Measurements from ENCODE around the gene METTL5. TPM values are rescaled to one million over a fixed set of nuclear protein-coding genes. Genes with fewer than 3 reads are reported as not detected.

Gene METTL5
- total RNA-seq, 2 experiments from 2014 or later, result 62.7 to 68.5 TPM

DNA sequence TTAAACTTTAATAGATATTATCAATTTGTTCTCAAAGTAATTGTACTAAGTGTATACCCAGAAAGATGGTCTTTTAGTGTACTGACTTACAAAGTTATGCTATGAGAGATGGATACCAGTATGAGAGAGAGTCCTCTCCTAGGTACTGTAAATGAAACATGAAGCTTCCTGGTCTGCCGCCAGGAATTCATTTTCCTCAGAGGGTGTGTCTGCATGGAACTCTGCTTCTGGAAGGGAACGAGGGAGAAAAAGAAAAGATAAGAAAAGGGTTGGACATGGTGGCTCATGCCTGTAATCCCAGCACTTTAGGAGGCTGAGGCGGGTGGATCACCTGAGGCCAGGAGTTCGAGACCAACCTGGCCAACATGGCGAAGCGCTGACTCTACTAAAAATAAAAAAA is 28.3 kb downstream of the METTL5 start:
- ATAC-seq (no peak), DNase-seq (no peak)
- no peak overlapping the region for H3K27ac Mint-ChIP-seq
- H3K36me3 Mint-ChIP-seq, result peaks cover 9% of the 10 kb centered on the region
- CTCF ChIA-PET, result interaction anchor here (0.9 kb wide), 1 partner anchor 23 kb away, joined by 3 read pairs; no protein-coding TSS in a partner anchor
- no peaks in the 10 kb centered on the region for H3K9me3 Mint-ChIP-seq (ENCODE audit: low read depth)
- H3K4me1 Mint-ChIP-seq, result peaks cover 22% of the 10 kb centered on the region
- H3K27me3 Mint-ChIP-seq, result peaks cover 5% of the 10 kb centered on the region
- no peak overlapping the region for H3K4me3 Mint-ChIP-seq

DNA sequence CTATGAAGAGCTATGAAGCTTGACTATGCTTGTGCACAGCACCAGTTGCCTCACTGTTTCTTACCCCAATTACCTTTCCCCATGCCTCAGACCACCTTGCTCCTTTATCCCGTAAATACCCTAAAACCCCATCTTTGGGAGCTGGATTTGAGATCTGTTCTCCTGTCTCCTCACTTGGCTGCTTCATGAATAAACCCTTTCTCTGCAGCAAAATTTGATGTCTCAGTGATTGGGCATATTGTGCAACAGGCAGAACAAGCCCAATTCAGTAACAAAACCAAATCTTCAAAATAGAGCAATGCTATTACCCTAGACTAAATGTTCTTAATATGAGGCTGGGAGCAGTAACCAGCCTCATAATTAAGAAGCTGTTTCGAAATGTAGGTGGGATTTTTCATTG is 29.5 kb downstream of the METTL5 start:
- Mint-ChIP-seq H3K4me3 (no peak overlapping the region), H3K4me1 (peaks cover 14% of the 10 kb centered on the region), H3K27me3 (peaks cover 5% of the 10 kb centered on the region), H3K9me3 (ENCODE audit: low read depth) (no peaks in the 10 kb centered on the region), H3K36me3 (peaks cover 4% of the 10 kb centered on the region), H3K27ac (no peak overlapping the region)
- CTCF ChIA-PET, result interaction anchor here (0.6 to 1.7 kb wide), 3 partner anchors 11 to 343 kb away, joined by 3 to 4 read pairs (median 4); no protein-coding TSS in a partner anchor
- no peak for ATAC-seq
- no peak for DNase-seq

DNA sequence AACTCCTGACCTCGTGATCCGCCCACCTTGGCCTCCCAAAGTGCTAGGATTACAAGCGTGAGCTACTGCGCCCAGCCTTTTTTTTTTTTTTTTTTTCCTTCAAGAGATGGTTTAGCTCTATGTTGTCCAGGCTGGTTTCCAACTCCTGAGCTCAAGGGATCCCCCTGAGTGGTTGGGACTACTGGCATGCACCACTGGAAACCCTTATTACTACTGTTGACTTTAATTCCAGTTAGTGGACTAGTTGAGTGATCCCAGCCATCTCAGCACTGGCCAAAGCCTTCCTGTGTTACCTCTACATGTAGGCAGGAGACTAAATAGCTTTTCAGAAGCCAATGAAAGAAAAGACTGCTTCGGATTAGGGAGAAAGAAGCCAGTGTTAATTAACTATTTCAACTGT is 34.1 kb downstream of the METTL5 start:
- H3K4me1 Mint-ChIP-seq, result peaks cover 7% of the 10 kb centered on the region
- DNase-seq, result no peak
- ATAC-seq, result no peak
- no peak overlapping the region for H3K27ac Mint-ChIP-seq
- no peaks in the 10 kb centered on the region for H3K9me3 Mint-ChIP-seq (ENCODE audit: low read depth)
- no peak overlapping the region for H3K4me3 Mint-ChIP-seq
- no peaks in the 10 kb centered on the region for H3K36me3 Mint-ChIP-seq
- CTCF ChIA-PET, result interaction anchor here (1.1 to 1.6 kb wide), 4 partner anchors 92 to 272 kb away, joined by 3 to 5 read pairs (median 3); partner anchors contain the start of genes CFAP210 and PHOSPHO2
- peaks cover 26% of the 10 kb centered on the region for H3K27me3 Mint-ChIP-seq

DNA sequence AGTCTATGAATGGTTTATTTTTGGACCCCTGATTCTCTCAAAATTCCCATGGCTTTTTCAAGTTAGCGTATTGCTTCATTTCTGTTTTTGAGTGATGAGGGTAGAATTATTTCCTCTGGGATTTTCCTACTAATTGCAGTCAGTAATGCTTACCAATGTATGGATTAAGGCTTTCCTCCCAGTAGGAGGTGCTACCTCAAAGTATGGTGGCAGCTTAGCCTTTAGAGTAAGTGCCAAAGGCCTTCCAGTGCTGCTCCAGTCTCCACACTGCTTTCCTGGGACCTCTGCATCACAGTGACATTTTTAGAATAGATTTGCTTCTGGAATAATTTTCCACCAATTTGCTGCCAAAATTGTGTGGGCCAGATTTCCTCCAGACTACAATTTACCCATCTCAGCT is 42.2 kb downstream of the METTL5 start:
- Mint-ChIP-seq H3K4me3 (no peak overlapping the region), H3K27me3 (peaks cover 5% of the 10 kb centered on the region), H3K9me3 (ENCODE audit: low read depth) (no peaks in the 10 kb centered on the region), H3K4me1 (peaks cover 4% of the 10 kb centered on the region), H3K36me3 (no peaks in the 10 kb centered on the region), H3K27ac (no peak overlapping the region)
- ATAC-seq, result no peak
- CTCF ChIA-PET, result no interaction called here
- DNase-seq, result no peak

DNA sequence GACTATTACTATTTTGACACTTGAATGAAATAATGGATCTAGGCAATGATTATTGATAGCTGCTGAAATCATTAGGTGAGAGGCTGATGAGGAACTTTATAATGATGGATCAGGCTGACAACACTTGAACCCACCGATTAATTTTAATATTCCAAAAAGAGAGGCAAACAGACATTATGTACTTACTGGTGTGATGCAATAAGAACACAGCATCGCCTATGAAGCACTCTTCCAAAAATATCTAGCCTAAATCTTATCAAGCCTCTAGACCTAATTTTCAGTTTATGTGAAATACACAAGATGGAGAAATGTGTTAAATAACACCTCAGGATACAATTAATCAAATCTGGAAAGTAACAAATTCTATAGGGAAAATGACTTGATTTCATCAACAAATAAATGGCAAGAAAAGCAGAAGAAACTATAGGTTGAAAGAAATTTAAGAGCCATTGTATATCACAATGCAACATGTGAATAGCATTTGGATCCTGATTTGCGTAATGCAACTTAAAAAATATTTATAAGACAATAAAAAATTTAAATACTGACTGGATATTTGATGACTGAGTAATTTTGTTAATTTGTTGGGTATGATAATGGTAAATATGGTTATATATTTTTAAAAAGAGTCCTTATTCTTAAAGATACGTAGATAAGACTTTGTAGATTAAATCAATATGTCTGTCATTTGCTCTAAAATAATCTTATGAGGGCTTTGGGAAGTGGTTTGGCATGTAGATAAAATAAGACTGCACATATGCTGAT is 43.3 kb downstream of the METTL5 start:
- H3K4me3 Mint-ChIP-seq, result no peak overlapping the region
- H3K27ac Mint-ChIP-seq, result no peak overlapping the region
- H3K27me3 Mint-ChIP-seq, result peaks cover 5% of the 10 kb centered on the region
- CTCF ChIA-PET, result interaction anchor here (0.6 kb wide), 1 partner anchor 8 kb away, joined by 3 read pairs; no protein-coding TSS in a partner anchor
- DNase-seq, result no peak
- H3K9me3 Mint-ChIP-seq (ENCODE audit: low read depth), result no peaks in the 10 kb centered on the region
- H3K4me1 Mint-ChIP-seq, result peaks cover 4% of the 10 kb centered on the region
- no peak for ATAC-seq
- H3K36me3 Mint-ChIP-seq, result no peaks in the 10 kb centered on the region

DNA sequence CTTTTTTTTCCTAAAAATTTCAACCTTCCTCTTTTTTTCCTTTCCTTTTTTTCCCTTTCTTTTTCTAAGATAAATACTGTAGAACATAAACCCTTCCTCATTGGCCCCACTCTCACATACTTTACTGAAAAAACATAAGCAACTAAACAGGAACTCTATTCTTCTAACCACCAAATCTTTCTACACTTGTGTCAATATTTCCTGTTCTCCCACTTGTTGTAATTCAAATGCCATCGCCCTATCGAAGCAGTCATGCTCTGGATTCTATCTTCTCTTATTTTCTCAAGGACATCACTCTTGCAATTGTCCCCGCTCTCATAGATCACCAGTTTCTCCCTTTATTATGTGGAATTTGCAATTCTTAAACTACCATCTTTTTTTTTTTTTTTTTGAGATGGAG is 46.3 kb downstream of the METTL5 start:
- Mint-ChIP-seq H3K4me1 (peaks cover 7% of the 10 kb centered on the region), H3K4me3 (no peak overlapping the region), H3K27me3 (peaks cover 5% of the 10 kb centered on the region), H3K36me3 (no peaks in the 10 kb centered on the region), H3K27ac (no peak overlapping the region), H3K9me3 (ENCODE audit: low read depth) (no peaks in the 10 kb centered on the region)
- CTCF ChIA-PET, result interaction anchor here (1.2 kb wide), 1 partner anchor 10 kb away, joined by 3 read pairs; no protein-coding TSS in a partner anchor
- ATAC-seq (no peak), DNase-seq (no peak)

DNA sequence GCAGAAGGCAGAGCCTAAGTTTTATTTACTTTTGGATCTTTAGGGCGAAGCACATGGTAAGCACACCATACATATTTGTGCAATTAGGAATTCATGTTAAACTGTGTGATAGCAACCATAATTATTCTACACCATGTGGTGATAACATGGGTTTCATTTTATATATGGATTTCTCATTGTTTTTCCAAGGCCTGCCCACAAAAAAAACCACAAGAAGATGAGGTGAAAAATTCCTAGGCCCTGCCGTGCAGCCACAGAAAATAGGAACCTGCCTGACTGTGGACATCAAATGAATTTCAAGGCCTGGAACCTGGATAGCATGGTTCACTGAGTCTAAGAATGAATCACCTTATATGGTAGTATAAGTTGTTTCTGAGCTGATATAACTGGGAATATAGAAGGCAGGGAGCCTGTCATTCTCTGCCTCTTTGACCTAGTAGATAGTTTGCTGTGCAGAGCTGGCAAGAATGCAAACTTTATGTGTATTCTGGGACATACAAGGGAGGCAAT is 48.4 kb downstream of the METTL5 start:
- ATAC-seq (no peak), DNase-seq (no peak)
- CTCF ChIA-PET, result interaction anchor here (1.4 kb wide), 1 partner anchor 12 kb away, joined by 3 read pairs; no protein-coding TSS in a partner anchor
- peaks cover 3% of the 10 kb centered on the region for H3K27me3 Mint-ChIP-seq
- H3K27ac Mint-ChIP-seq, result no peak overlapping the region
- H3K4me3 Mint-ChIP-seq, result no peak overlapping the region
- no peaks in the 10 kb centered on the region for H3K36me3 Mint-ChIP-seq
- peaks cover 7% of the 10 kb centered on the region for H3K4me1 Mint-ChIP-seq
- H3K9me3 Mint-ChIP-seq (ENCODE audit: low read depth), result no peaks in the 10 kb centered on the region

DNA sequence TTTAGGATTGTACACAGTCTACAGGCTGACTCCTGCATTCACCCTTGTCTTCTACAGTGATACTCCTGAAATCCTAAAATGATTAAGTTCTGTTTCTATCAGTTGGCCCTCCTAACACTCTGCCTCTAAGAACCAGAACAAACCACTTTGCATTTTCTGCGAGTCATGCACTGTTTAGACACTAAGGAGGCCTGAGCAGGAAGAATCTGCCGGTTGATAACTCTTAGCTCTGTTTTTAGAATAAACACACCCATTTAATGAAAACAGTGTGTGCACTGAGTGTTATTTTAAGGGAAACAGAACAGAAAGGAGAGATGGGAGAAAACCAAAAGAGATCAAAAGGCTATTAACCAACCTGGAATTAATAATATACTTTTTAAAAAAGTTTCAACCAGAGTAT is 48.9 kb downstream of the METTL5 start:
- Mint-ChIP-seq H3K4me1 (peaks cover 7% of the 10 kb centered on the region), H3K36me3 (no peaks in the 10 kb centered on the region), H3K4me3 (no peak overlapping the region), H3K27me3 (no peaks in the 10 kb centered on the region), H3K9me3 (ENCODE audit: low read depth) (no peaks in the 10 kb centered on the region), H3K27ac (no peak overlapping the region)
- DNase-seq (no peak), ATAC-seq (no peak)
- CTCF ChIA-PET, result interaction anchor here (1.8 kb wide), 1 partner anchor 16 kb away, joined by 5 read pairs; no protein-coding TSS in a partner anchor

DNA sequence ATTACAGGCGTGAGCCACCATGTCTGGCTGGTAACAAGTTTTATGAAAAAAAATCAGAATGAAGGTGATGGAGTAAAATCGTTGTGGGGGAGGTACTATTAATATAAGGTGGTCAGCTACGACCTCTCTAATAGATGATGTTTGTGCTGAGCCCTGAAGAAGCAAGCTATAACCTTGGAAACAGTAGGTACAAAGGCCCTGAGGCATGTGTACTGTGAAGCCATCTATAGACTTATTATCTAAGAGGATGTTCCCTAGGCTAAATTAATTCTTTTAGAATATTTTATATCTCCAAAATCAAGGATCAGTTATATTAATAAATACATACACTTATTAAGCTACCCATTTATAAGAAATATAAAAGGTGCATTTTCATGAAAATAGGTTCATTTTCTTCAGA is 49.4 kb downstream of the METTL5 start:
- H3K27ac Mint-ChIP-seq, result no peak overlapping the region
- peaks cover 7% of the 10 kb centered on the region for H3K4me1 Mint-ChIP-seq
- no peak for DNase-seq
- CTCF ChIA-PET, result interaction anchor here (1.8 kb wide), 1 partner anchor 16 kb away, joined by 5 read pairs; no protein-coding TSS in a partner anchor
- no peak overlapping the region for H3K4me3 Mint-ChIP-seq
- ATAC-seq, result no peak
- H3K36me3 Mint-ChIP-seq, result no peaks in the 10 kb centered on the region
- no peaks in the 10 kb centered on the region for H3K27me3 Mint-ChIP-seq
- no peaks in the 10 kb centered on the region for H3K9me3 Mint-ChIP-seq (ENCODE audit: low read depth)

DNA sequence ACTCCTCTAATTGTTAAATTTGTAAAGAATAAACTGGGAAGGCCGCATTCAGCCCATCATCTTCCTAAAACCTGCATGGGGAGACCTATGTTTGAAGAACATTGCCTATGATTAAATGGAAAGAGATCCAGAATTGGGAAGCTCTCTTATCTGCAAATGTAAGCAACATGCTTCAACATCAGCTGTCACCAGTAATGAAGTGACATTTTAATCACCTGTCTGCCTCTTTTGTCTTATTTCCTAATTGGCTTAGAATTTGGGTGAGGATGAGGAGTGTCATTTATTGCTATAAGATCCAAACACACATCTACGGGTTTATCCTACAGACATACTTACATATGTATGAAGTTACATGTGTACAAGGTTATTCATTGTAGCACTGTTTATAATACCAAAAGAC is 52.1 kb downstream of the METTL5 start:
- no peak overlapping the region for H3K4me3 Mint-ChIP-seq
- H3K9me3 Mint-ChIP-seq (ENCODE audit: low read depth), result no peaks in the 10 kb centered on the region
- H3K4me1 Mint-ChIP-seq, result peaks cover 13% of the 10 kb centered on the region
- CTCF ChIA-PET, result no interaction called here
- no peaks in the 10 kb centered on the region for H3K36me3 Mint-ChIP-seq
- peaks cover 8% of the 10 kb centered on the region for H3K27me3 Mint-ChIP-seq
- no peak overlapping the region for H3K27ac Mint-ChIP-seq
- no peak for ATAC-seq
- DNase-seq, result no peak

DNA sequence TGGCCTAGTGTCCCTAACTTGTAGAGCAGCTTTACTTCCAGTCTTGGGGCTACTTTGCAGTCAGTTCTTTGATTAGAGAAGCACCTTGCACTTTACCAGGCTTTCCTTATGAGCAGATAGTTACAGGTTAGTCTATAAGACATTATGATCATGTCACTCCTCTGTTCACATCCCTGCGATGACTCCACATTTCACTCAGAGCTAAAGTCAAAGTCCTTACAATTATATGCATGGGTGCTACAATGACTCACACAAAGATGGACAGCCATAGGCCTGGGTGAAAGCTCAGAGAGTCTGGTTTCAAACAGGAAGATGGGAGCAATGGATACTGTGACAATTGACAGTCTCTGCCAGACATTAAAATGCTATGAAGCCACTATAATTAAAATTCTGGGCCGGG is 53.1 kb downstream of the METTL5 start:
- CTCF ChIA-PET, result interaction anchor here (1.3 kb wide), 1 partner anchor 244 kb away, joined by 3 read pairs; no protein-coding TSS in a partner anchor
- DNase-seq (no peak), ATAC-seq (no peak)
- Mint-ChIP-seq H3K36me3 (no peaks in the 10 kb centered on the region), H3K27ac (no peak overlapping the region), H3K27me3 (peaks cover 13% of the 10 kb centered on the region), H3K4me3 (no peak overlapping the region), H3K9me3 (ENCODE audit: low read depth) (no peaks in the 10 kb centered on the region), H3K4me1 (peaks cover 23% of the 10 kb centered on the region)

DNA sequence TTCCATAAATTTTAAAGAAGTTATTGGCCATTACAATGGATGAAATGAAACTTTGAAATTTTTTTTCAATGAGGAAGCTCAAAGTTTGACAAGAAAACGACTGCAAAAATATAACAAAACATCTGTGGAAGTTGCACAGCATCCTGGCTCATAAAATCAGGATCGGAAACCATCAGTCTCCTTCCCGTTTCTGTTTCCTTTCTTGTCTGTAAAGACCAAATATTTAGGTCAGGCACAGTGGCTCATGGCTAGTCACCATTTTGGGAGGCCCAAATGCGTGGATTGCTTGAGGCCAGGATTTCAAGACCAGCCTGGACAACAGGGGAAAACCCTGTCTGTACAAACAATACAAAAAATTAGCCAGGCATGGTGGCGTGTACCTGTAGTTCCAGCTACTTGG is 53.7 kb downstream of the METTL5 start:
- peaks cover 28% of the 10 kb centered on the region for H3K4me1 Mint-ChIP-seq
- peaks cover 13% of the 10 kb centered on the region for H3K27me3 Mint-ChIP-seq
- no peak for ATAC-seq
- no peak overlapping the region for H3K27ac Mint-ChIP-seq
- H3K9me3 Mint-ChIP-seq (ENCODE audit: low read depth), result no peaks in the 10 kb centered on the region
- H3K36me3 Mint-ChIP-seq, result no peaks in the 10 kb centered on the region
- no peak for DNase-seq
- CTCF ChIA-PET, result interaction anchor here (1.3 to 1.5 kb wide), 2 partner anchors 37 to 243 kb away, joined by 3 read pairs; no protein-coding TSS in a partner anchor
- H3K4me3 Mint-ChIP-seq, result no peak overlapping the region

DNA sequence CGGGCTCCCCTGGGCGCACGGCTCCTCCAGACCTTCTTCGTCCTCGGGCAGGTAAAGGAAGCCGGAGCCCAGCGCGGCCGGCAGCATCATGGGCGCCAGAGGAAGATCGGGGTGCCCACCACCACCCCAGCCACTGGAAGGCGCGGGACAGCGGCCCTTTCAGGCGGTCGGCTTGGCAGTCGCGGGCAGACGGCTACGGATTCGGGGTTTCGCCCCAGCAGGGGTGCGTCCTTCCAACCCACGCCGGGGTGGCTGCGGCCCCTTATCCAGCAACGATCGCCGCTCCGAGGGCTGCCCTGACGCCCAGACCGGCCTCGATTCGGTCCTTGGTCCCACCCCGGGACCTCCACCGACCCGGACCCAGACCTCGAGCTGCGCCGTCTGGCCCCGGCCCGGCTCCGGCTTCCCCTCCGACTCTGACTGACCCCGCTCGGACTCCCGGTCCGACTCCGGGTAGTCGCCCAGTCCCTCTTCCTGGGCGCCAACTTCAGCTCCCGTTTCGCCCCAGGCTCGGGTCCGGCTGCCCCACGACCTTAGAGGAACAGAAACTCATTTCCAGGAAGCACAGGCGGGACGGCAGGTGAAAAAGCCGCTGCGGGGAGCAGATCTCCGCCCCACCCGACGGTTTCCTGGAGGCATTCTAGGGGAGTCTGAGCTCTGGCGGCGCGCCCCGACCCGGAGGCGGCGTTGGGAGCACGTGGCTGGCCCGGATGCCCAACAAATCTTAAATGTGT is 56.3 kb downstream of the METTL5 start:
- no peaks in the 10 kb centered on the region for H3K9me3 Mint-ChIP-seq (ENCODE audit: low read depth)
- peak; percentile 78 for ATAC-seq
- peak; percentile 65 for DNase-seq
- peaks cover 25% of the 10 kb centered on the region for H3K4me1 Mint-ChIP-seq
- peak overlapping the region; percentile 67 for H3K27ac Mint-ChIP-seq
- H3K27me3 Mint-ChIP-seq, result peaks cover 13% of the 10 kb centered on the region
- CTCF ChIA-PET, result interaction anchor here (0.7 to 1.4 kb wide), 6 partner anchors 9 to 101 kb away, joined by 3 to 4 read pairs (median 3); no protein-coding TSS in a partner anchor
- H3K4me3 Mint-ChIP-seq, result peak overlapping the region; percentile 76
- H3K36me3 Mint-ChIP-seq, result no peaks in the 10 kb centered on the region
